Measurements from ENCODE around the gene PDCD11.

Gene PDCD11

GRCh38 chr10:103495321-103495720, 98.9 kb downstream of the PDCD11 start:
- no peak for DNase-seq (ENCODE audit: low read depth)
- TF ChIP-seq CTCF (conservative IDR thresholded peaks at IDR 0.05; ENCODE audit: control insufficient read depth, insufficient read depth, low read depth, low read length) = no peak
- H3K4me3 ChIP-seq (ENCODE audit: control insufficient read depth, low read depth, low read length) = no peak overlapping the region
